HCEC 1CT (cell line): ENCODE measurements around the gene IFNA8.
"Not testable (repeated sequence)": the region's sequence is repeated elsewhere in the genome, so short reads cannot be mapped to it uniquely, and the experiment has no call there.

ENCODE experiments used
- DNase-seq: peaks from one replicate; pipeline ENCODE4 v3.0.0-alpha.2; 2017

IFNA8 gene

GRCh38 chr9:21408817-21409216 lies at the start of gene IFNA8:
IFNA8 (plus strand) TSS chr9:21409117; CDS start chr9:21409177, 60 bp downstream.
- DNase-seq = no peak

- DNase-seq = no peak
Measured at GRCh38 chr9:21362287-21362686, 46.6 kb upstream of the IFNA8 start.

- not testable (repeated sequence) for DNase-seq
Measured at GRCh38 chr9:21367169-21367568, 41.7 kb upstream of the IFNA8 start.

- DNase-seq = no peak
Measured at GRCh38 chr9:21367957-21368356, 41.0 kb upstream of the IFNA8 start, which contains the start of gene IFNA13. IFNA13 (minus strand) TSS chr9:21368057; CDS start chr9:21368010, 47 bp downstream.

GRCh38 chr9:21371467-21371866 lies 37.5 kb upstream of the IFNA8 start:
- DNase-seq = not testable (repeated sequence)

GRCh38 chr9:21381448-21382339 lies 27.2 kb upstream of the IFNA8 start:
- DNase-seq = no peak

- DNase-seq = no peak
Measured at GRCh38 chr9:21383627-21384026, 25.3 kb upstream of the IFNA8 start.

- DNase-seq = no peak
Measured at GRCh38 chr9:21385131-21385670, 23.7 kb upstream of the IFNA8 start, which contains the start of gene IFNA2. IFNA2 (minus strand) TSS chr9:21385398; CDS start chr9:21385329, 69 bp downstream.

- DNase-seq = peak; percentile 50
Measured at GRCh38 chr9:21392270-21392669, 16.6 kb upstream of the IFNA8 start.

- peak; percentile 7 for DNase-seq
Measured at GRCh38 chr9:21395778-21396717, 12.9 kb upstream of the IFNA8 start.

GRCh38 chr9:21398955-21399489 lies 9.9 kb upstream of the IFNA8 start:
- no peak for DNase-seq

- DNase-seq = no peak
Measured at GRCh38 chr9:21399956-21400355, 9.0 kb upstream of the IFNA8 start.

- no peak for DNase-seq
Measured at GRCh38 chr9:21402386-21403251, 6.3 kb upstream of the IFNA8 start.

GRCh38 chr9:21404146-21404545 lies 4.8 kb upstream of the IFNA8 start:
- no peak for DNase-seq

GRCh38 chr9:21412107-21412506 lies 3.2 kb downstream of the IFNA8 start:
- no peak for DNase-seq

- no peak for DNase-seq
Measured at GRCh38 chr9:21413151-21413550, 4.2 kb downstream of the IFNA8 start.

- no peak for DNase-seq
Measured at GRCh38 chr9:21413624-21414023, 4.7 kb downstream of the IFNA8 start.

- no peak for DNase-seq
Measured at GRCh38 chr9:21414220-21414940, 5.5 kb downstream of the IFNA8 start.

GRCh38 chr9:21415493-21416267 lies 6.8 kb downstream of the IFNA8 start:
- no peak for DNase-seq

GRCh38 chr9:21428235-21428634 lies 19.3 kb downstream of the IFNA8 start:
- no peak for DNase-seq
